Measurements from ENCODE around the gene LRRC42.

DNA sequence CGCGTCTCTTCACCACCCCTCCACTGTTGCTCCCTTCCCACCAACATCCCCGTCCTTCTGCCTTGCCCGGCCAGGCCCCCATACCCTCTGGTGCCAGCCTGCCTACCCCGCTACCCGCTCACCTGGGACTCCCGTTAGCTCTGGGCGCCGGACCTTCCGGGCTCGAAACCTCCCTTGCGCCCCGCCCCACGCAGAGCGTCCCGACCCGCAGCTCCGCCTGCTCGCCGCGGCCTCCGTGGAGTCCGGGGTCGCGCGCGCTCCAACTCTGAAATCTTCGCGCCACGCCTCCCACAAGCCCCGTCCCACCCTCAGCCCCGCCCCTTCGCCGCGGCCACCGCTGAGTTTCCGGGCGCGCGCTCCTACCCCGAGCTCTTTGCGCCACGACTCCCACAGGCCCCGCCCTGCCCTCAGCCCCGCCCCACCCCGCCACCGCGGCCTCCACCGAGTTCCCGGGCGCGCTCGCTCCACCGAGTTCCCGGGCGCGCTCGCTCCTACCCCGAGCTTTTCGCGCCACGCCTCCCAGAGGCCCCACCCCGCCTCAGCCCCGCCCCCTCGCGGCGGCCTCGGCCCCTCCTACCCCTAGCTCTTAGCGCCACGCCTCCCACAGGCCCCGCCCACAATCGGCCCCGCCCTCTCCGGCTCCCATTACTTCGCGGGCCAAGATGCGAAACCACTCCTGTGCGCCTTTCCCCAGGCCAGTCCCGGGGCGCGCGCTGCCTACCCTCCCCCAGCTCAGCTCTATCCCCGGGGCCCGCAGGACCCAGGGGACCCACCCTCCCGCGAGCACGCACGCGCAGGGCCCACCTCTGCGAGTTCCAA, 508 bp upstream of the LRRC42 start, which contains the start of gene IFT25:
- TF ChIP-seq, protein P1, sequence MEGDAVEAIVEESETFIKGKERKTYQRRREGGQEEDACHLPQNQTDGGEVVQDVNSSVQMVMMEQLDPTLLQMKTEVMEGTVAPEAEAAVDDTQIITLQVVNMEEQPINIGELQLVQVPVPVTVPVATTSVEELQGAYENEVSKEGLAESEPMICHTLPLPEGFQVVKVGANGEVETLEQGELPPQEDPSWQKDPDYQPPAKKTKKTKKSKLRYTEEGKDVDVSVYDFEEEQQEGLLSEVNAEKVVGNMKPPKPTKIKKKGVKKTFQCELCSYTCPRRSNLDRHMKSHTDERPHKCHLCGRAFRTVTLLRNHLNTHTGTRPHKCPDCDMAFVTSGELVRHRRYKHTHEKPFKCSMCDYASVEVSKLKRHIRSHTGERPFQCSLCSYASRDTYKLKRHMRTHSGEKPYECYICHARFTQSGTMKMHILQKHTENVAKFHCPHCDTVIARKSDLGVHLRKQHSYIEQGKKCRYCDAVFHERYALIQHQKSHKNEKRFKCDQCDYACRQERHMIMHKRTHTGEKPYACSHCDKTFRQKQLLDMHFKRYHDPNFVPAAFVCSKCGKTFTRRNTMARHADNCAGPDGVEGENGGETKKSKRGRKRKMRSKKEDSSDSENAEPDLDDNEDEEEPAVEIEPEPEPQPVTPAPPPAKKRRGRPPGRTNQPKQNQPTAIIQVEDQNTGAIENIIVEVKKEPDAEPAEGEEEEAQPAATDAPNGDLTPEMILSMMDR (IDR thresholded peaks at IDR 0.05): no peak
- no peak for TF ChIP-seq EP300 (IDR thresholded peaks at IDR 0.05)

All from ovary (tissue), 3 donors.